ENCODE results near the gene CDKN2D. TPM values are rescaled to one million over a fixed set of nuclear protein-coding genes. Genes with fewer than 3 reads are reported as not detected.
"Not testable (repeated sequence)": the region's sequence is repeated elsewhere in the genome, so short reads cannot be mapped to it uniquely, and the experiment has no call there.

The CDKN2D gene
- polyA plus RNA-seq, 1 donor from 2014 or later = 193 TPM

GRCh38 chr19:10532457-10532856, 36.3 kb downstream of the CDKN2D start:
- peaks cover 0 to 4% (median 0%) of the 10 kb centered on the region in 3 donors for H3K9me3 Mint-ChIP-seq
- H3K27me3 Mint-ChIP-seq = peaks cover 10% of the 10 kb centered on the region
- H3K4me3 Mint-ChIP-seq = no peak overlapping the region
- peaks cover 1% of the 10 kb centered on the region for H3K36me3 Mint-ChIP-seq
- no peaks in the 10 kb centered on the region for H3K4me1 Mint-ChIP-seq
- H3K27ac Mint-ChIP-seq = no peak overlapping the region

- not testable (repeated sequence) for H3K4me3 Mint-ChIP-seq, H3K27ac Mint-ChIP-seq, H3K27me3 Mint-ChIP-seq, H3K4me1 Mint-ChIP-seq, H3K9me3 Mint-ChIP-seq, H3K36me3 Mint-ChIP-seq
Observed at GRCh38 chr19:10526887-10527286, 41.9 kb downstream of the CDKN2D start.

GRCh38 chr19:10525636-10526035, 43.1 kb downstream of the CDKN2D start:
- Mint-ChIP-seq H3K4me1 (no peaks in the 10 kb centered on the region), H3K9me3 (peaks cover 0 to 1% (median 0%) of the 10 kb centered on the region in 3 donors), H3K4me3 (no peak overlapping the region), H3K36me3 (peaks cover 1% of the 10 kb centered on the region), H3K27ac (no peak overlapping the region), H3K27me3 (peaks cover 3% of the 10 kb centered on the region)

DNA sequence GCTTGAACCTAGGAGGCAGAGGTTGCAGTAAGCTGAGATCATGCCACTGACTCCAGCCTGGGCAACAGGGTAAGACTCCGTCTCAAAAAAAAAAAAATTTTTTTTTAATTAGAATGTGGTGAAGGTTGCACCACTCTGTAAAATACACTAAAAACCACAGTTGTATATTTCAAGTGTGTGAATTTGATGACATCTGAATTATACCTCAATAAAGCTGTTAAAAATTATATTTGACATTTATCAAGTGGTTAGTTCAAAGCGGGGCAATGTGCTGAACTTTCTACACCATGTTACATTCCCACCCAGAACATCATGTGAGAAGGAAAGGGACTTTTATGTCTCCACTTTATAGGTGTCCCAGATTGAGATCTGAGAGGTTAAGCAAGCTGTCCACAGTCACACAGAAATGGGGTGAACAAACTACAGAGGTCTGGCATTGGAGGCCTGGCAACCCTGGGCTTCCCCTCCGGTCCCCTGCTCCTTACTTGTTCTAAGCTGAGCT, 45.6 kb downstream of the CDKN2D start:
- Mint-ChIP-seq H3K27ac (peak overlapping the region in 2 of 3 donors; percentile 39 to 53), H3K4me1 (peaks cover 8 to 11% (median 9%) of the 10 kb centered on the region in 3 donors), H3K9me3 (peaks cover 0 to 1% (median 0%) of the 10 kb centered on the region in 3 donors), H3K4me3 (no peak overlapping the region), H3K36me3 (no peaks in the 10 kb centered on the region), H3K27me3 (peaks cover 15% of the 10 kb centered on the region)

- Mint-ChIP-seq H3K27ac (no peak overlapping the region), H3K9me3 (peaks cover 0 to 1% (median 0%) of the 10 kb centered on the region in 3 donors), H3K27me3 (peaks cover 23% of the 10 kb centered on the region), H3K4me3 (no peak overlapping the region), H3K4me1 (peaks cover 14 to 18% (median 14%) of the 10 kb centered on the region in 3 donors), H3K36me3 (no peaks in the 10 kb centered on the region)
Observed at GRCh38 chr19:10521461-10522171, 47.2 kb downstream of the CDKN2D start.

GRCh38 chr19:10520652-10521318, 48.0 kb downstream of the CDKN2D start:
- Mint-ChIP-seq H3K27ac (no peak overlapping the region), H3K27me3 (peaks cover 30% of the 10 kb centered on the region), H3K4me3 (peak overlapping the region in 1 of 4 donors; percentile 65), H3K36me3 (no peaks in the 10 kb centered on the region), H3K4me1 (peaks cover 14 to 20% (median 14%) of the 10 kb centered on the region in 3 donors), H3K9me3 (peaks cover 0 to 1% (median 0%) of the 10 kb centered on the region in 3 donors)

DNA sequence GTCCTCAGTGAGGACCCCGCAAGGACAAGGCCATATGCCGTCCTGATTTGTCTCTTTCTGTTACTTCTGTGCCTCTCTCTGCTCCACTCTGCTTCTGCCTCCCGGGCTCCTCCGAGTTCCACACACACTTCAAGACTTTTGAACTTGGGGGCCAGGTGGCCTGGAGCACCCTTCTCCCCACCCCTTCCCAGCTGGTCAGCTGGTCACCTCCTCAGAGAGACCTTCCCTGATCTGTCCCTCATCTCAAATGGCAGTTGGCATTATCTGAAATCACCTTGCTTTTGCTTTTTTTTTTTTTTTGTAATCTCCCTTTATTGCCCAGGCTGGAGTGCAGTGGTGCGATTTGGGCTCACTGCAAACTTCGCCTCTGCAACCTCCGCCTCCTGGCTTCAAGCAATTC, 49.4 kb downstream of the CDKN2D start:
- H3K4me3 Mint-ChIP-seq = peak overlapping the region in 2 of 4 donors; percentile 62 to 72
- H3K4me1 Mint-ChIP-seq = peaks cover 14 to 20% (median 14%) of the 10 kb centered on the region in 3 donors
- no peaks in the 10 kb centered on the region for H3K9me3 Mint-ChIP-seq
- peak overlapping the region in 2 of 3 donors; percentile 82 to 90 for H3K27ac Mint-ChIP-seq
- peaks cover 41% of the 10 kb centered on the region for H3K27me3 Mint-ChIP-seq
- H3K36me3 Mint-ChIP-seq = no peaks in the 10 kb centered on the region

GRCh38 chr19:10518444-10519361, 50.1 kb downstream of the CDKN2D start:
- Mint-ChIP-seq H3K27ac (peak overlapping the region; percentile 82 to 90 (median 89)), H3K4me3 (peak overlapping the region; percentile 62 to 87 (median 74)), H3K9me3 (no peaks in the 10 kb centered on the region), H3K27me3 (peaks cover 43% of the 10 kb centered on the region), H3K4me1 (peaks cover 14 to 20% (median 15%) of the 10 kb centered on the region in 3 donors), H3K36me3 (no peaks in the 10 kb centered on the region)

GRCh38 chr19:10517760-10518443, 50.9 kb downstream of the CDKN2D start:
- Mint-ChIP-seq H3K27me3 (peaks cover 50% of the 10 kb centered on the region), H3K4me1 (peaks cover 14 to 20% (median 19%) of the 10 kb centered on the region in 3 donors), H3K27ac (peak overlapping the region; percentile 79 to 90 (median 89)), H3K36me3 (no peaks in the 10 kb centered on the region), H3K4me3 (peak overlapping the region; percentile 62 to 87 (median 74)), H3K9me3 (peaks cover 0 to 2% (median 0%) of the 10 kb centered on the region in 3 donors)

GRCh38 chr19:10517361-10517759, 51.4 kb downstream of the CDKN2D start, which contains the start of gene S1PR5:
S1PR5 (minus strand) TSS chr19:10517447; CDS start chr19:10515011, 2,436 bp downstream.
- Mint-ChIP-seq H3K4me3 (peak within 1 kb of the TSS; percentile 64 to 90 (median 76)), H3K27me3 (peaks cover 50% of the 10 kb centered on the region), H3K4me1 (peaks cover 14 to 20% (median 19%) of the 10 kb centered on the region in 3 donors), H3K9me3 (peaks cover 0 to 2% (median 0%) of the 10 kb centered on the region in 3 donors), H3K27ac (peak within 1 kb of the TSS; percentile 79 to 92 (median 89)), H3K36me3 (no peaks in the 10 kb centered on the region)

DNA sequence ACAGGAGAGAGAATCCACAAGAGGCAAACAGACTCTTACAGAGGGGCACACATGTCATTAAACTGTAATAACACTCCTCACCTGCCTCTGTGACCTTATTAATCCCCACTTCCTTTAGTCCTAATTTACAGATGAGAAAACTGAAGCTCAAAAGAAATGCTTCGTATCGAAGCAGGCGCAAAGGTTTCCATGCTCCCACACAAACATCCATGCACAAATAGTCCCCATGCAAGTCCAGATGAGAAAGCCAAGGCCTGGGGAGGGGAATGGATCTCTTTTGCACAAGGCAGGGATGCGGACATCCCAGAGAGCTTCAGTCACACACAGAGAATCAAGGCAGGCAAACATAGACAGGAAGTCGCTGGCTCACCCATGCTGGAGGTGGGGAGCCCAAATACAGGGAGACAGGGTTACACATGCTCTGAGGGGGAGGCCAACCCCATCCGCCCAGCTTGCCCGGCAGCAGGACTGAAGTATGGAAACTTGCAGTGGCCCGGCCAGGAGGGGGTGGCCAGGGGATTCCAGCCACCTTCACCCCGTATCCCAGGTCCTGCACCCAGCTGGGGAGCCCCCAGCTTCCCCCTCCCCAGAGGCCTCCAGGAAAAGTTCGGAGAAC, 52.0 kb downstream of the CDKN2D start:
- no peaks in the 10 kb centered on the region for H3K36me3 Mint-ChIP-seq
- peak overlapping the region in 3 of 4 donors; percentile 16 to 90 (median 64) for H3K4me3 Mint-ChIP-seq
- peaks cover 14 to 20% (median 19%) of the 10 kb centered on the region in 3 donors for H3K4me1 Mint-ChIP-seq
- peaks cover 0 to 2% (median 0%) of the 10 kb centered on the region in 3 donors for H3K9me3 Mint-ChIP-seq
- peak overlapping the region in 2 of 3 donors; percentile 11 to 92 for H3K27ac Mint-ChIP-seq
- H3K27me3 Mint-ChIP-seq = peaks cover 49% of the 10 kb centered on the region
